Keratinocyte (primary cell): ENCODE results near the gene DESI1. TPM values are rescaled to one million over a fixed set of nuclear protein-coding genes. Genes with fewer than 3 reads are reported as not detected.
"Not testable (repeated sequence)": the region's sequence is repeated elsewhere in the genome, so short reads cannot be mapped to it uniquely, and the experiment has no call there.

Experiments
- DNase-seq: peaks from one replicate; pipeline ENCODE4 v3.0.0-alpha.2; 2011; ENCODE audit warnings: low read depth, missing footprints, low spot score
- FAIRE-seq: peaks from 2 replicates; lab custom pipeline; 2011; peaks lifted over from hg19 to GRCh38; lab: Jason Lieb, UNC
- H2AFZ ChIP-seq: 2 replicates; pipeline ENCODE4 v1.6.0; 2012; ENCODE audit warnings: low read length, control low read depth, inconsistent platforms; ENCODE audit not compliant: control insufficient read depth
- H3K27ac ChIP-seq: 2 replicates; pipeline ENCODE4 v1.5.1; 2011; ENCODE audit warnings: low read length; ENCODE audit not compliant: control insufficient read depth, insufficient read depth
- H3K27me3 ChIP-seq: 3 replicates; pipeline ENCODE4 v1.6.0; 2011; ENCODE audit warnings: low read length; ENCODE audit not compliant: control insufficient read depth, insufficient read depth; ENCODE audit errors: extremely low read depth
- H3K36me3 ChIP-seq, 2 experiments: 2 replicates in 1 of 2; 3 replicates in 1 of 2; pipeline ENCODE4 v1.5.1; 2011; ENCODE audit warnings: low read length in 2 of 2, mild to moderate bottlenecking in 1 of 2; ENCODE audit not compliant: control insufficient read depth in 2 of 2, insufficient read depth in 2 of 2; ENCODE audit errors: extremely low read depth in 1 of 2
- H3K4me1 ChIP-seq: 3 replicates; pipeline ENCODE4 v1.5.1; 2011; ENCODE audit warnings: low read length; ENCODE audit not compliant: control insufficient read depth, insufficient read depth; ENCODE audit errors: extremely low read depth
- H3K4me2 ChIP-seq: 3 replicates; pipeline ENCODE4 v1.6.0; 2011; ENCODE audit warnings: low read depth, low read length; ENCODE audit not compliant: control insufficient read depth, insufficient read depth; ENCODE audit errors: extremely low read depth
- H3K4me3 ChIP-seq, 3 experiments: fragments of 200-600 bp in 1 of 3; sonication (generic) in 1 of 3; 2 replicates in 2 of 3; 3 replicates in 1 of 3; pipeline ENCODE4 v1.5.1; 2011 to 2016; ENCODE audit warnings: low read length in 3 of 3, mild to moderate bottlenecking in 3 of 3, control low read depth in 2 of 3, inconsistent platforms in 1 of 3, low read depth in 1 of 3, mixed read lengths in 1 of 3, mixed run types in 1 of 3, moderate library complexity in 1 of 3; ENCODE audit not compliant: control insufficient read depth in 2 of 3, insufficient read depth in 2 of 3; ENCODE audit errors: extremely low read depth in 1 of 3
- H3K79me2 ChIP-seq: 2 replicates; pipeline ENCODE4 v1.6.0; 2012; ENCODE audit warnings: low read length; ENCODE audit not compliant: control insufficient read depth, insufficient read depth
- H3K9ac ChIP-seq: 3 replicates; pipeline ENCODE4 v1.6.0; 2011; ENCODE audit warnings: low read length; ENCODE audit not compliant: control insufficient read depth, insufficient read depth; ENCODE audit errors: extremely low read depth
- H3K9me1 ChIP-seq: 3 replicates; pipeline ENCODE4 v1.6.0; 2011; ENCODE audit warnings: low read length; ENCODE audit not compliant: control insufficient read depth, insufficient read depth; ENCODE audit errors: extremely low read depth
- H3K9me3 ChIP-seq: 2 replicates; pipeline ENCODE4 v1.5.1; 2012; ENCODE audit warnings: low read depth, low read length; ENCODE audit not compliant: control insufficient read depth
- H4K20me1 ChIP-seq: 3 replicates; pipeline ENCODE4 v1.6.0; 2011; ENCODE audit warnings: low read length; ENCODE audit not compliant: control insufficient read depth, insufficient read depth; ENCODE audit errors: extremely low read depth
- EZH2 ChIP-seq: IDR thresholded peaks from one replicate; pipeline ENCODE4 v1.6.1; 2012; ENCODE audit warnings: inconsistent platforms, mild to moderate bottlenecking, low read length, moderate library complexity
- dilution Hi-C: fragments of 300-500 bp; cut with MboI; formaldehyde crosslinking; loops from one replicate; pipeline ENCODE4 v1.7.0; 2020; ENCODE audit warnings: low sequenced_read_pairs; ENCODE audit not compliant: extremely low pct_ligation_motif_present
- polyA plus RNA-seq, 5 experiments: library from polyadenylated mRNA; depleted of rRNA in 3 of 5; stranded (reverse) in 3 of 5; stranded (forward) in 1 of 5; unstranded in 1 of 5; fragments of >200 nt; gene quantifications; 1 replicate in 1 of 5; 2 replicates in 3 of 5; 3 replicates in 1 of 5; pipeline versions ENCODE4 v1.2.1 to v1.2.3, GENCODE V29; 2011 to 2012; ENCODE audit warnings: missing spikeins in 2 of 5, low read depth in 1 of 5, low replicate concordance in 1 of 5
- TF ChIP-seq, protein P1 (sequence below), 3 experiments: IDR thresholded peaks in 1 of 3; conservative IDR thresholded peaks in 1 of 3; optimal IDR thresholded peaks in 1 of 3; 2 replicates in 2 of 3; 3 replicates in 1 of 3; pipeline versions ENCODE3 to v1.5.1; 2011; ENCODE audit warnings: low read length in 3 of 3, mild to moderate bottlenecking in 3 of 3, moderate library complexity in 2 of 3, control low read depth in 1 of 3, inconsistent platforms in 1 of 3; ENCODE audit not compliant: insufficient read depth in 2 of 3; ENCODE audit errors: extremely low read depth in 1 of 3

Gene DESI1
- polyA plus RNA-seq, 1 donor (not counting 4 experiments of a cell fraction or from before 2014, with no cell fraction given) = 32.8 TPM

DNA sequence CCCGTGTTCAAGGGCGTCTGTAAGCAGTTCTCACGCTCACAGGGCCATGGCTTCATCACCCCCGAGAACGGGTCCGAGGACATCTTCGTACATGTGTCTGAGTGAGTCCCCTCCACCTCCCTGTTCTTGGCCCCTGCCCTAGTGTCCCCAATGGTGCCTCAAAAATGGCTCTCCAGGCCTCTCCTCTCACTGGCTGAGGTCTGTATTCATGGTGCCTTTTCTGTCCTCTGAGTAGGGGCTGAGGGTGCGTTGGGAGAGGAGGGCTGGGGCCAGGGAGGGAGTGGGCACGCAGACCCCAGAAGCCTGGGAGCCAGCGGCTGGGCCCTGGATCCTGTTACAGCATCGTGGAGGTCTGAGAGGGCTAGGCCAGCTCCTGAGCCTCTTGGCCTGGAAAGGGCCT is 47.2 kb downstream of the DESI1 start:
- Histone ChIP-seq H4K20me1 (peaks cover 4% of the 10 kb centered on the region), H3K27ac (no peak overlapping the region), H3K27me3 (no peaks in the 10 kb centered on the region), H3K79me2 (no peaks in the 10 kb centered on the region), H3K4me2 (no peak overlapping the region), H3K9me3 (no peaks in the 10 kb centered on the region), H2AFZ (no peak overlapping the region), H3K9me1 (peaks cover 2% of the 10 kb centered on the region), H3K36me3 (peaks cover 15 to 25% of the 10 kb centered on the region in 2 experiments), H3K4me3 (no peak overlapping the region), H3K9ac (no peak overlapping the region), H3K4me1 (no peaks in the 10 kb centered on the region)
- dilution Hi-C loops = no loop called here
- FAIRE-seq = no peak
- no peak for DNase-seq
- TF ChIP-seq, protein P1, sequence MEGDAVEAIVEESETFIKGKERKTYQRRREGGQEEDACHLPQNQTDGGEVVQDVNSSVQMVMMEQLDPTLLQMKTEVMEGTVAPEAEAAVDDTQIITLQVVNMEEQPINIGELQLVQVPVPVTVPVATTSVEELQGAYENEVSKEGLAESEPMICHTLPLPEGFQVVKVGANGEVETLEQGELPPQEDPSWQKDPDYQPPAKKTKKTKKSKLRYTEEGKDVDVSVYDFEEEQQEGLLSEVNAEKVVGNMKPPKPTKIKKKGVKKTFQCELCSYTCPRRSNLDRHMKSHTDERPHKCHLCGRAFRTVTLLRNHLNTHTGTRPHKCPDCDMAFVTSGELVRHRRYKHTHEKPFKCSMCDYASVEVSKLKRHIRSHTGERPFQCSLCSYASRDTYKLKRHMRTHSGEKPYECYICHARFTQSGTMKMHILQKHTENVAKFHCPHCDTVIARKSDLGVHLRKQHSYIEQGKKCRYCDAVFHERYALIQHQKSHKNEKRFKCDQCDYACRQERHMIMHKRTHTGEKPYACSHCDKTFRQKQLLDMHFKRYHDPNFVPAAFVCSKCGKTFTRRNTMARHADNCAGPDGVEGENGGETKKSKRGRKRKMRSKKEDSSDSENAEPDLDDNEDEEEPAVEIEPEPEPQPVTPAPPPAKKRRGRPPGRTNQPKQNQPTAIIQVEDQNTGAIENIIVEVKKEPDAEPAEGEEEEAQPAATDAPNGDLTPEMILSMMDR (optimal IDR thresholded peaks at IDR 0.05 in 1 of 3, IDR thresholded peaks at IDR 0.05 in 1 of 3, conservative IDR thresholded peaks at IDR 0.05 in 1 of 3; ENCODE audit: extremely low read depth in 1 of 3, insufficient read depth in 2 of 3, low read length in 3 of 3) = no peak
- TF ChIP-seq EZH2 = no peak

GRCh38 chr22:41572305-41572704 is 48.5 kb downstream of the DESI1 start:
- FAIRE-seq = not testable (repeated sequence)

DNA sequence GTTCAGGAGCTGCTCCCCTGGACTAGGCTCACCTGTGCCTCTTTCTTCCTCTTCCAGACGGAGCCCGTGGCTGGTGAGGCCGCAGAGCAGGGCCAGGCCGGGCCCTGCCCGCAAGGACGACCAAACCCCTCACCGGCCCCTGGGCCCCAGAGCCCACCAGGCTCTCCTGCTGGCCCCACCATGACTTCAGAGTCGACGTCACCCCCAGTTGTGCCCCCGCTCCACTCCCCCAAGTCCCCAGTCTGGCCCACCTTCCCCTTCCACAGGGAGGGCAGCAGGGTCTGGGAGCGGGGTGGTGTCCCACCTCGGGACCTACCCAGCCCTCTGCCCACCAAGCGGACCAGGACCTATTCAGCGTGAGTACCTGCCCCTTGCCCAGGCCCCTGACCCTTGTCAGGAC is 49.1 kb downstream of the DESI1 start:
- Histone ChIP-seq H3K36me3 (peaks cover 5 to 11% of the 10 kb centered on the region in 2 experiments), H3K9me3 (no peaks in the 10 kb centered on the region), H3K27me3 (no peaks in the 10 kb centered on the region), H3K79me2 (no peaks in the 10 kb centered on the region), H3K4me3 (no peak overlapping the region), H2AFZ (no peak overlapping the region), H3K9ac (no peak overlapping the region), H4K20me1 (peaks cover 1% of the 10 kb centered on the region), H3K9me1 (peaks cover 2% of the 10 kb centered on the region), H3K4me1 (no peaks in the 10 kb centered on the region), H3K27ac (no peak overlapping the region), H3K4me2 (no peak overlapping the region)
- no peak for TF ChIP-seq EZH2
- TF ChIP-seq, protein P1 (optimal IDR thresholded peaks at IDR 0.05 in 1 of 3, IDR thresholded peaks at IDR 0.05 in 1 of 3, conservative IDR thresholded peaks at IDR 0.05 in 1 of 3; ENCODE audit: extremely low read depth in 1 of 3, insufficient read depth in 2 of 3, low read length in 3 of 3) = no peak
- FAIRE-seq (no peak), DNase-seq (no peak)
- dilution Hi-C loops = no loop called here

More at GRCh38 chr22:41572305-41572704, 48.5 kb downstream of the DESI1 start:
- H3K4me3 ChIP-seq, H3K79me2 ChIP-seq, H3K27ac ChIP-seq, H3K4me1 ChIP-seq, DNase-seq, H3K4me2 ChIP-seq, dilution Hi-C loops, H2AFZ ChIP-seq, H3K9me1 ChIP-seq, H4K20me1 ChIP-seq, H3K9ac ChIP-seq, H3K27me3 ChIP-seq, H3K9me3 ChIP-seq: not testable (repeated sequence)
- H3K36me3 ChIP-seq = peaks cover 10 to 16% of the 10 kb centered on the region in 2 experiments
